IMR-90 (cell line): ENCODE measurements around the gene SURF1. TPM values are rescaled to one million over a fixed set of nuclear protein-coding genes. Genes with fewer than 3 reads are reported as not detected.

ENCODE experiments used
- ATAC-seq: fragments of 200-7000 bp; cut with Tn5 transposase; 2 replicates; pipeline ENCODE4 v1.9.1; 2020; ENCODE audit warnings: low read depth, mild to moderate bottlenecking, moderate library complexity
- BruUV-seq: library from RNA; stranded (reverse); fragments of 400-500 nt; replicated peaks from 2 replicates; lab custom pipeline; 2021; lab: Mats Ljungman, UMichigan
- CTCF ChIA-PET: fragments of 300-600 bp; formaldehyde crosslinking; extraction: SDS; loops from one replicate; lab custom pipeline; 2021; ENCODE audit warnings: antibody characterized with exemption; lab: Yijun Ruan, JAX
- POLR2A ChIA-PET: fragments of 300-600 bp; sonication (Branson Sonifier 250); formaldehyde crosslinking; loops from one replicate; lab custom pipeline; 2022; ENCODE audit warnings: antibody characterized with exemption; ENCODE audit not compliant: unreplicated experiment; lab: Charles Lee
- DNase-seq: peaks from one replicate; pipeline ENCODE4 v3.0.0; 2013
- H2AFZ ChIP-seq: replicated peaks from 2 replicates; pipeline ENCODE3; 2013; ENCODE audit warnings: low read length, mild to moderate bottlenecking; ENCODE audit not compliant: poor library complexity
- H2AK5ac ChIP-seq: 2 replicates; pipeline ENCODE4 v1.6.1; 2013; ENCODE audit warnings: low read depth, low read length, inconsistent platforms
- H2AK9ac ChIP-seq: replicated peaks from 2 replicates; pipeline ENCODE3; 2013; ENCODE audit warnings: mild to moderate bottlenecking, low read depth, low read length, moderate library complexity; ENCODE audit not compliant: poor library complexity
- H2BK120ac ChIP-seq: 2 replicates; pipeline ENCODE4 v1.6.1; 2013; ENCODE audit warnings: low read depth, low read length, inconsistent platforms
- H2BK15ac ChIP-seq: 3 replicates; pipeline ENCODE4 v1.6.1; 2013; ENCODE audit warnings: low read depth, low read length, inconsistent platforms
- H2BK20ac ChIP-seq: 2 replicates; pipeline ENCODE4 v1.6.1; 2013; ENCODE audit warnings: low read depth, mild to moderate bottlenecking, inconsistent platforms, low read length, moderate library complexity
- H2BK5ac ChIP-seq: 2 replicates; pipeline ENCODE4 v1.6.1; 2013; ENCODE audit warnings: mild to moderate bottlenecking, low read depth, low read length, inconsistent platforms; ENCODE audit not compliant: poor library complexity, severe bottlenecking
- H3K14ac ChIP-seq: replicated peaks from 2 replicates; pipeline ENCODE4 v1.6.1; 2013; ENCODE audit warnings: low read depth, low read length, inconsistent platforms
- H3K18ac ChIP-seq: 2 replicates; pipeline ENCODE4 v1.6.1; 2013; ENCODE audit warnings: low read depth, low read length, control low read depth
- H3K23ac ChIP-seq: 2 replicates; pipeline ENCODE4 v1.6.1; 2013; ENCODE audit warnings: low read depth, low read length, inconsistent platforms
- H3K27ac ChIP-seq: 2 replicates; pipeline ENCODE4 v1.5.1; 2013; ENCODE audit warnings: mild to moderate bottlenecking, control low read depth, low read length; ENCODE audit not compliant: insufficient read depth
- H3K27me3 ChIP-seq: 2 replicates; pipeline ENCODE4 v1.6.1; 2013; ENCODE audit warnings: low read length; ENCODE audit not compliant: control insufficient read depth, insufficient read depth
- H3K36me3 ChIP-seq: 2 replicates; pipeline ENCODE4 v1.6.1; 2013; ENCODE audit warnings: low read length, mixed read lengths; ENCODE audit not compliant: control insufficient read depth, insufficient read depth
- H3K4ac ChIP-seq: 2 replicates; pipeline ENCODE4 v1.6.1; 2013; ENCODE audit warnings: low read depth, low read length, inconsistent platforms
- H3K4me1 ChIP-seq: 2 replicates; pipeline ENCODE4 v1.6.1; 2013; ENCODE audit warnings: low read length, mixed read lengths; ENCODE audit not compliant: control insufficient read depth, insufficient read depth
- H3K4me2 ChIP-seq: 2 replicates; pipeline ENCODE4 v1.6.1; 2013; ENCODE audit warnings: low read depth, mild to moderate bottlenecking, control low read depth, low read length, moderate library complexity
- H3K4me3 ChIP-seq: 2 replicates; pipeline ENCODE4 v1.5.1; 2013; ENCODE audit warnings: low read depth, mild to moderate bottlenecking, control low read depth, low read length, moderate library complexity; ENCODE audit not compliant: insufficient read depth
- H3K56ac ChIP-seq: 2 replicates; pipeline ENCODE4 v1.6.1; 2013; ENCODE audit warnings: low read length, inconsistent platforms; ENCODE audit not compliant: insufficient read depth; ENCODE audit errors: extremely low read depth
- H3K79me1 ChIP-seq, 2 experiments: 2 replicates each; pipeline ENCODE4 v1.6.1; 2013; ENCODE audit warnings: low read length in 2 of 2, inconsistent platforms in 1 of 2, low read depth in 1 of 2
- H3K9ac ChIP-seq: 2 replicates; pipeline ENCODE4 v1.6.1; 2013; ENCODE audit warnings: low read depth, low read length, control low read depth
- H3K9me1 ChIP-seq: 2 replicates; pipeline ENCODE4 v1.6.1; 2013; ENCODE audit warnings: low read length, inconsistent platforms; ENCODE audit not compliant: insufficient read depth
- H3K9me3 ChIP-seq: 2 replicates; pipeline ENCODE4 v1.6.1; 2013; ENCODE audit warnings: low read length; ENCODE audit not compliant: control insufficient read depth, insufficient read depth
- H4K20me1 ChIP-seq: 2 replicates; pipeline ENCODE4 v1.6.1; 2013; ENCODE audit warnings: low read length, inconsistent platforms; ENCODE audit not compliant: insufficient read depth
- H4K5ac ChIP-seq: 2 replicates; pipeline ENCODE4 v1.6.1; 2013; ENCODE audit warnings: mild to moderate bottlenecking, low read depth, low read length, control low read depth
- H4K8ac ChIP-seq, 2 experiments: 2 replicates each; pipeline ENCODE4 v1.6.1; 2013; ENCODE audit warnings: low read depth in 2 of 2, low read length in 2 of 2, control low read depth in 1 of 2, inconsistent platforms in 1 of 2
- H4K91ac ChIP-seq: 2 replicates; pipeline ENCODE4 v1.6.1; 2013; ENCODE audit warnings: low read depth, low read length, inconsistent platforms; ENCODE audit not compliant: insufficient read depth
- CEBPB ChIP-seq: IDR thresholded peaks from 2 replicates; pipeline ENCODE4 v1.6.1; 2012; ENCODE audit warnings: low read depth, low read length, improper control_type of control experiment
- CHD1 ChIP-seq: IDR thresholded peaks from 2 replicates; pipeline ENCODE4 v1.6.1; 2012; ENCODE audit warnings: low read depth, low read length, improper control_type of control experiment
- MXI1 ChIP-seq: IDR thresholded peaks from 2 replicates; pipeline ENCODE4 v1.6.1; 2012; ENCODE audit warnings: low read depth, mild to moderate bottlenecking, low read length, moderate library complexity, borderline replicate concordance
- RFX5 ChIP-seq: IDR thresholded peaks from 2 replicates; pipeline ENCODE4 v1.8.0; 2012; ENCODE audit warnings: low read depth, mild to moderate bottlenecking, low read length, moderate library complexity
- SMC3 ChIP-seq: fragments of 150-350 bp; IDR thresholded peaks from 2 replicates; pipeline ENCODE4 v1.6.1; 2016; ENCODE audit warnings: low read depth, mild to moderate bottlenecking, antibody characterized with exemption, low read length, moderate library complexity
- USF2 ChIP-seq: fragments of 150-350 bp; IDR thresholded peaks from 2 replicates; pipeline ENCODE4 v1.6.1; 2017; ENCODE audit warnings: mild to moderate bottlenecking, antibody characterized with exemption, low read length, low read depth
- WGBS, 2 experiments: methylation state at CpG; one replicate each; pipeline versions ENCODE4 v1.1.5 to v1.1.7; 2013; ENCODE audit warnings: missing lambda C conversion rate in 2 of 2; ENCODE audit not compliant: insufficient read length in 1 of 2; ENCODE audit errors: extremely low coverage in 2 of 2; 5-methylcytosine and 5-hydroxymethylcytosine counted together
- dilution Hi-C: fragments of 300-500 bp; cut with HindIII; formaldehyde crosslinking; loops from one replicate; pipeline ENCODE4 v1.14.3; 2018; ENCODE audit warnings: low sequenced_read_pairs; ENCODE audit not compliant: unreplicated experiment
- in situ Hi-C: fragments of 300-500 bp; cut with MboI; formaldehyde crosslinking; loops from 3 replicates; pipeline ENCODE4 v1.14.3; 2019; ENCODE audit warnings: low sequenced_read_pairs, inconsistent platforms, mixed read lengths
- intact Hi-C: fragments of 100-400 bp; cut with micrococcal nuclease; formaldehyde crosslinking; loops from 2 replicates; pipeline ENCODE4 v1.10.0; 2022
- polyA plus RNA-seq, 3 experiments: library from polyadenylated mRNA; depleted of rRNA; stranded (reverse); fragments of >200 nt; gene quantifications; 2 replicates each; pipeline ENCODE4 v1.2.3, GENCODE V29; 2012; ENCODE audit warnings: low replicate concordance in 1 of 3
- total RNA-seq: library from RNA; depleted of rRNA; stranded (reverse); fragments of >200 nt; gene quantifications from 2 replicates; pipeline ENCODE4 v1.2.3, GENCODE V29; 2012
- TF ChIP-seq, protein P1 (sequence below): fragments of 150-350 bp; IDR thresholded peaks from 2 replicates; pipeline ENCODE4 v1.6.1; 2016; ENCODE audit warnings: low read depth, mild to moderate bottlenecking, low read length, moderate library complexity, borderline replicate concordance
- TF ChIP-seq, protein P2 (sequence below): conservative IDR thresholded peaks from 2 replicates; pipeline ENCODE4 v1.5.1; 2012; ENCODE audit warnings: mild to moderate bottlenecking, low read depth, low read length, improper control_type of control experiment

Gene SURF1
- total and polyA plus RNA-seq, 2 of the 4 experiments (the other 2 are of a cell fraction) = 15.1 to 24.5 TPM

DNA sequence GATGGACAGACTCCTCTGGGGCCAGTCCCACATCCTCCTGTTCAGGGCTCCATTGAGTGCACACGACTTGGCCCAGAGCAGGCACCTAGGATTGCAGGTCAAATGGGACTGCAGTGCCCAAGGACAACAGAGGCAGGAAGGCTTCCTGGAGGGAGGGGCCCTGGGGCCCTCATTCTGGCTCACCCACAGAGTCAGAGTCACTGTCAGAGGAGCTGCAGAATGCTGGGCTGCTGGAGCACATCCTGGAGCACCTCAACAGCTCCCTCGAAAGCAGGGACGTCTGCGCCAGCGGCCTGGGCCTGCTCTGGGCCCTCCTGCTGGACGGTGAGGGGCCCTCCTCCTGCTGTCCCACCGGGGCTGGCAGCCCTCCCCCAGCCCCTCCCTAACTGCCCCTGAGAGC, 46.4 kb upstream of the SURF1 start:
- Histone ChIP-seq H3K4me3 (no peak overlapping the region), H3K56ac (no peak overlapping the region), H3K27me3 (peaks cover 1% of the 10 kb centered on the region; the same call in 1 of the 2 replicates), H3K4ac (no peak overlapping the region), H4K8ac (no peak overlapping the region), H3K4me2 (no peak overlapping the region), H3K23ac (no peak overlapping the region), H3K4me1 (peaks cover 2% of the 10 kb centered on the region; the same call in 1 of the 2 replicates), H2AK9ac (no peak overlapping the region), H3K18ac (no peak overlapping the region), H4K20me1 (peaks cover 17% of the 10 kb centered on the region; the same call in 1 of the 2 replicates), H2BK120ac (no peak overlapping the region), H4K5ac (no peak overlapping the region), H3K14ac (no peak overlapping the region), H2BK20ac (no peak overlapping the region), H2BK15ac (no peak overlapping the region), H3K36me3 (peaks cover 20% of the 10 kb centered on the region), H4K91ac (no peak overlapping the region), H2AFZ (no peak overlapping the region), H3K9ac (no peak overlapping the region), H3K79me1 (peaks cover 0 to 22% of the 10 kb centered on the region in 2 experiments; a peak in 2 of 4 replicates), H3K9me3 (no peaks in the 10 kb centered on the region), H2BK5ac (no peak overlapping the region), H3K9me1 (0 out of 2 replicates have a peak, but pooled peaks cover 4% of the 10 kb centered on the region), H3K27ac (no peak overlapping the region), H2AK5ac (no peak overlapping the region)
- ChIA-PET CTCF (no interaction called here), POLR2A (no interaction called here)
- no TSS peak for BruUV-seq
- DNase-seq (no peak), ATAC-seq (no peak)
- dilution Hi-C loops = no loop called here
- 100% methylated on average over 1 of the region's 7 CpGs; no CpG with 5 or more reads in 1 of the 2 experiments for WGBS, 2 experiments
- TF ChIP-seq USF2 (no peak), RFX5 (no peak), CHD1 (no peak), SMC3 (no peak), MXI1 (no peak), CEBPB (no peak)
- TF ChIP-seq, protein P1, sequence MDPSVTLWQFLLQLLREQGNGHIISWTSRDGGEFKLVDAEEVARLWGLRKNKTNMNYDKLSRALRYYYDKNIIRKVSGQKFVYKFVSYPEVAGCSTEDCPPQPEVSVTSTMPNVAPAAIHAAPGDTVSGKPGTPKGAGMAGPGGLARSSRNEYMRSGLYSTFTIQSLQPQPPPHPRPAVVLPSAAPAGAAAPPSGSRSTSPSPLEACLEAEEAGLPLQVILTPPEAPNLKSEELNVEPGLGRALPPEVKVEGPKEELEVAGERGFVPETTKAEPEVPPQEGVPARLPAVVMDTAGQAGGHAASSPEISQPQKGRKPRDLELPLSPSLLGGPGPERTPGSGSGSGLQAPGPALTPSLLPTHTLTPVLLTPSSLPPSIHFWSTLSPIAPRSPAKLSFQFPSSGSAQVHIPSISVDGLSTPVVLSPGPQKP = no peak
- TF ChIP-seq, protein P2, sequence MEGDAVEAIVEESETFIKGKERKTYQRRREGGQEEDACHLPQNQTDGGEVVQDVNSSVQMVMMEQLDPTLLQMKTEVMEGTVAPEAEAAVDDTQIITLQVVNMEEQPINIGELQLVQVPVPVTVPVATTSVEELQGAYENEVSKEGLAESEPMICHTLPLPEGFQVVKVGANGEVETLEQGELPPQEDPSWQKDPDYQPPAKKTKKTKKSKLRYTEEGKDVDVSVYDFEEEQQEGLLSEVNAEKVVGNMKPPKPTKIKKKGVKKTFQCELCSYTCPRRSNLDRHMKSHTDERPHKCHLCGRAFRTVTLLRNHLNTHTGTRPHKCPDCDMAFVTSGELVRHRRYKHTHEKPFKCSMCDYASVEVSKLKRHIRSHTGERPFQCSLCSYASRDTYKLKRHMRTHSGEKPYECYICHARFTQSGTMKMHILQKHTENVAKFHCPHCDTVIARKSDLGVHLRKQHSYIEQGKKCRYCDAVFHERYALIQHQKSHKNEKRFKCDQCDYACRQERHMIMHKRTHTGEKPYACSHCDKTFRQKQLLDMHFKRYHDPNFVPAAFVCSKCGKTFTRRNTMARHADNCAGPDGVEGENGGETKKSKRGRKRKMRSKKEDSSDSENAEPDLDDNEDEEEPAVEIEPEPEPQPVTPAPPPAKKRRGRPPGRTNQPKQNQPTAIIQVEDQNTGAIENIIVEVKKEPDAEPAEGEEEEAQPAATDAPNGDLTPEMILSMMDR = no peak
- in situ Hi-C loops = loop anchor here (10.0 kb wide), 2 partner anchors 82 to 322 kb away; no protein-coding TSS in a partner anchor
- intact Hi-C loops = no loop called here
